Endothelial cell of umbilical vein (primary cell): ENCODE measurements around the gene SELENOO. TPM values are rescaled to one million over a fixed set of nuclear protein-coding genes. Genes with fewer than 3 reads are reported as not detected.

Experiments used
- BruUV-seq: library from RNA; stranded (reverse); fragments of 400-500 nt; replicated peaks from 2 replicates; lab custom pipeline; 2021; lab: Mats Ljungman, UMichigan
- CTCF ChIA-PET: fragments of 300-600, 350-600 bp; sonication (Branson Sonifier 250); formaldehyde crosslinking; loops from one replicate; lab custom pipeline; 2021; ENCODE audit warnings: antibody characterized with exemption, inconsistent platforms; lab: Charles Lee
- POLR2A ChIA-PET: fragments of 300-600, 350-600 bp; sonication (Branson Sonifier 250); formaldehyde crosslinking; loops from one replicate; lab custom pipeline; 2021; ENCODE audit warnings: antibody characterized with exemption, inconsistent platforms; lab: Charles Lee
- DNase-seq: peaks from one replicate; pipeline ENCODE4 v3.0.0-alpha.2; 2011; ENCODE audit warnings: low read depth, low spot score
- FAIRE-seq: peaks from 2 replicates; lab custom pipeline; 2011; peaks lifted over from hg19 to GRCh38; lab: Jason Lieb, UNC
- H2AFZ ChIP-seq: 2 replicates; pipeline ENCODE4 v1.6.0; 2012; ENCODE audit warnings: low read depth, low read length, control low read depth, inconsistent platforms
- H3K27ac ChIP-seq: 2 replicates; pipeline ENCODE4 v1.5.1; 2011; ENCODE audit warnings: low read depth, mild to moderate bottlenecking, control low read depth, low read length, moderate library complexity; ENCODE audit not compliant: insufficient read depth
- H3K27me3 ChIP-seq, 2 experiments: 2 replicates each; pipeline versions ENCODE4 v1.6.0 to v1.6.1; 2011; ENCODE audit warnings: low read length in 2 of 2, mixed read lengths in 1 of 2; ENCODE audit not compliant: control insufficient read depth in 2 of 2, insufficient read depth in 2 of 2
- H3K36me3 ChIP-seq, 2 experiments: 2 replicates in 1 of 2; 3 replicates in 1 of 2; pipeline ENCODE4 v1.5.1; 2011; ENCODE audit warnings: low read length in 2 of 2, mild to moderate bottlenecking in 1 of 2, moderate library complexity in 1 of 2; ENCODE audit not compliant: control insufficient read depth in 2 of 2, insufficient read depth in 2 of 2; ENCODE audit errors: extremely low read depth in 1 of 2
- H3K4me1 ChIP-seq: 3 replicates; pipeline ENCODE4 v1.5.1; 2011; ENCODE audit warnings: mild to moderate bottlenecking, low read length; ENCODE audit not compliant: control insufficient read depth, insufficient read depth; ENCODE audit errors: extremely low read depth
- H3K4me2 ChIP-seq: 2 replicates; pipeline ENCODE4 v1.6.1; 2011; ENCODE audit warnings: low read length, control low read depth, mixed read lengths; ENCODE audit not compliant: insufficient read depth
- H3K4me3 ChIP-seq, 3 experiments: fragments of 200-600 bp in 1 of 3; sonication (generic), shearing (Covaris generic) in 1 of 3; replicated peaks in 1 of 3; 2 replicates each; pipeline ENCODE4 v1.5.1; 2011 to 2016; ENCODE audit warnings: control low read depth in 3 of 3, low read length in 3 of 3, mild to moderate bottlenecking in 2 of 3, inconsistent platforms in 1 of 3, low read depth in 1 of 3, moderate library complexity in 1 of 3; ENCODE audit not compliant: insufficient read depth in 1 of 3
- H3K79me2 ChIP-seq: 2 replicates; pipeline ENCODE4 v1.6.0; 2012; ENCODE audit warnings: low read length, inconsistent platforms; ENCODE audit not compliant: control insufficient read depth, insufficient read depth
- H3K9ac ChIP-seq: replicated peaks from 2 replicates; pipeline ENCODE3; 2011; ENCODE audit warnings: low read length, control low read depth; ENCODE audit not compliant: insufficient read depth; ENCODE audit errors: extremely low read depth
- H3K9me1 ChIP-seq: replicated peaks from 3 replicates; pipeline ENCODE4 v1.6.0; 2011; ENCODE audit warnings: mild to moderate bottlenecking, low read length; ENCODE audit not compliant: control insufficient read depth, insufficient read depth; ENCODE audit errors: extremely low read depth
- H3K9me3 ChIP-seq: replicated peaks from 2 replicates; pipeline ENCODE4 v1.5.1; 2012; ENCODE audit warnings: low read length, inconsistent platforms; ENCODE audit not compliant: control insufficient read depth, insufficient read depth
- H4K20me1 ChIP-seq: replicated peaks from 2 replicates; pipeline ENCODE3; 2011; ENCODE audit warnings: mild to moderate bottlenecking, low read length; ENCODE audit not compliant: control insufficient read depth, insufficient read depth; ENCODE audit errors: extremely low read depth
- CTCF ChIP-seq, 2 donors: IDR thresholded peaks; 1 replicate in 1 of 2; 2 replicates in 1 of 2; pipeline ENCODE4 v1.5.1; 2011; ENCODE audit warnings: low read length in 2 of 2, mild to moderate bottlenecking in 2 of 2, moderate library complexity in 2 of 2, control low read depth in 1 of 2, inconsistent platforms in 1 of 2, low read depth in 1 of 2; ENCODE audit not compliant: insufficient read depth in 1 of 2; ENCODE audit errors: extremely low read depth in 1 of 2
- EZH2 ChIP-seq: IDR thresholded peaks from 2 replicates; pipeline ENCODE4 v1.6.1; 2012; ENCODE audit warnings: borderline replicate concordance, low read depth, mild to moderate bottlenecking, moderate library complexity, low read length, inconsistent platforms; ENCODE audit not compliant: severe bottlenecking
- FOS ChIP-seq: IDR thresholded peaks from 2 replicates; pipeline ENCODE4 v1.6.1; 2011; ENCODE audit warnings: mild to moderate bottlenecking, low read length, moderate library complexity, borderline replicate concordance; ENCODE audit not compliant: insufficient read depth
- GATA2 ChIP-seq: IDR thresholded peaks from 2 replicates; pipeline ENCODE4 v1.7.0; 2011; ENCODE audit warnings: low read depth, mild to moderate bottlenecking, moderate library complexity, mixed read lengths, low read length; ENCODE audit not compliant: insufficient read length, insufficient read depth
- JUN ChIP-seq: IDR thresholded peaks from 2 replicates; pipeline ENCODE4 v1.6.1; 2011; ENCODE audit warnings: borderline replicate concordance, low read depth; ENCODE audit not compliant: insufficient read length, insufficient read depth
- MAX ChIP-seq: IDR thresholded peaks from 2 replicates; pipeline ENCODE4 v1.6.1; 2011; ENCODE audit not compliant: insufficient read depth, insufficient read length
- MYC ChIP-seq: IDR thresholded peaks from one replicate; pipeline ENCODE4 v1.6.1; 2011; ENCODE audit warnings: mild to moderate bottlenecking, low read depth, low read length
- POLR2A ChIP-seq: IDR thresholded peaks from 2 replicates; pipeline ENCODE4 v1.6.1; 2012; ENCODE audit warnings: low read depth, mild to moderate bottlenecking, control low read depth, low read length
- POLR2AphosphoS5 ChIP-seq: IDR thresholded peaks from 2 replicates; pipeline ENCODE4 v1.6.1; 2012; ENCODE audit warnings: low read depth, mild to moderate bottlenecking, control low read depth, low read length, moderate library complexity; ENCODE audit not compliant: insufficient read depth
- dilution Hi-C: fragments of 300-500 bp; cut with MboI; formaldehyde crosslinking; loops from one replicate; pipeline ENCODE4 v1.15.0; 2019; ENCODE audit warnings: low sequenced_read_pairs; ENCODE audit not compliant: extremely low pct_ligation_motif_present
- intact Hi-C: fragments of 100-400 bp; cut with micrococcal nuclease; formaldehyde crosslinking; loops from one replicate; pipeline ENCODE4 v1.10.0; 2022
- polyA plus RNA-seq, 4 experiments: library from polyadenylated mRNA; depleted of rRNA in 3 of 4; stranded (reverse) in 3 of 4; unstranded in 1 of 4; fragments of >200 nt; gene quantifications; 2 replicates each; pipeline versions ENCODE4 v1.2.1 to v1.2.3, GENCODE V29; 2011 to 2012; ENCODE audit warnings: missing spikeins in 1 of 4
- total RNA-seq: library from RNA; stranded (reverse); gene quantifications from 2 replicates; pipeline ENCODE4 v1.2.3, GENCODE V29; 2021

Gene SELENOO
- total and polyA plus RNA-seq, 2 donors (not counting 3 experiments of a cell fraction or from before 2014, with no cell fraction given) = 24.1 to 37.5 TPM

- H3K4me3 ChIP-seq = no peak overlapping the region
- no peak overlapping the region for H3K9ac ChIP-seq
- ChIA-PET POLR2A (no interaction called here), CTCF (no interaction called here)
- H4K20me1 ChIP-seq = no peaks in the 10 kb centered on the region
- H3K27ac ChIP-seq = no peak overlapping the region
- no TSS peak for BruUV-seq
- no peaks in the 10 kb centered on the region for H3K79me2 ChIP-seq
- H3K4me2 ChIP-seq = no peak overlapping the region
- H3K9me3 ChIP-seq = no peaks in the 10 kb centered on the region
- FAIRE-seq (no peak), DNase-seq (no peak)
- intact Hi-C loops (no loop called here), dilution Hi-C loops (no loop called here)
- H2AFZ ChIP-seq = no peak overlapping the region
- no peaks in the 10 kb centered on the region for H3K9me1 ChIP-seq
- H3K36me3 ChIP-seq = peaks cover 19 to 40% of the 10 kb centered on the region in 2 experiments
- no peaks in the 10 kb centered on the region for H3K27me3 ChIP-seq
- TF ChIP-seq JUN (no peak), GATA2 (no peak), MYC (no peak), POLR2A (no peak), FOS (no peak), MAX (no peak), POLR2AphosphoS5 (no peak), EZH2 (no peak), CTCF (IDR thresholded peaks at IDR 0.05; ENCODE audit: extremely low read depth in 1 of 2, insufficient read depth in 1 of 2, low read depth in 1 of 2, low read length in 2 of 2) (no peak)
- no peaks in the 10 kb centered on the region for H3K4me1 ChIP-seq
Observed at GRCh38 chr22:50153056-50153755, 47.6 kb upstream of the SELENOO start.
